H1 (cell line): ENCODE measurements around the gene ESD. TPM values are rescaled to one million over a fixed set of nuclear protein-coding genes. Genes with fewer than 3 reads are reported as not detected.

Source experiments
- CTCF ChIA-PET: fragments of 300-600 bp; sonication (Branson Sonifier 250); formaldehyde crosslinking; loops from one replicate; lab custom pipeline; 2021; ENCODE audit not compliant: partially characterized antibody; lab: Charles Lee
- POLR2A ChIA-PET: fragments of 300-600 bp; sonication (Branson Sonifier 250); formaldehyde crosslinking; loops from one replicate; lab custom pipeline; 2021; ENCODE audit warnings: inconsistent platforms; ENCODE audit not compliant: partially characterized antibody; lab: Charles Lee
- DNase-seq, 2 experiments: peaks; one replicate each; pipeline versions ENCODE4 v3.0.0 to v3.0.0-alpha.2; 2010 to 2022; ENCODE audit warnings: low spot score in 2 of 2, low read depth in 1 of 2, mixed read lengths in 1 of 2
- FAIRE-seq: peaks from 2 replicates; lab custom pipeline; 2011; peaks lifted over from hg19 to GRCh38; lab: Jason Lieb, UNC
- H2AFZ ChIP-seq: 2 replicates; pipeline ENCODE4 v1.8.1; 2012; ENCODE audit warnings: low read length, inconsistent platforms
- H2AK5ac ChIP-seq: 2 replicates; pipeline ENCODE4 v1.6.1; 2013; ENCODE audit warnings: low read depth, low read length
- H2BK120ac ChIP-seq: replicated peaks from 2 replicates; pipeline ENCODE3; 2013; ENCODE audit warnings: low read depth, low read length, inconsistent platforms
- H2BK12ac ChIP-seq: 2 replicates; pipeline ENCODE4 v1.6.1; 2013; ENCODE audit warnings: low read depth, low read length
- H2BK15ac ChIP-seq: 2 replicates; pipeline ENCODE4 v1.6.1; 2013; ENCODE audit warnings: low read length
- H2BK20ac ChIP-seq: 2 replicates; pipeline ENCODE4 v1.6.1; 2013; ENCODE audit warnings: low read length
- H2BK5ac ChIP-seq: 2 replicates; pipeline ENCODE4 v1.6.1; 2013; ENCODE audit warnings: low read depth, low read length
- H3K14ac ChIP-seq: 2 replicates; pipeline ENCODE4 v1.6.1; 2013; ENCODE audit warnings: inconsistent platforms; ENCODE audit not compliant: insufficient read length
- H3K18ac ChIP-seq: 2 replicates; pipeline ENCODE4 v1.6.1; 2013; ENCODE audit warnings: low read length; ENCODE audit errors: extremely low read depth
- H3K23ac ChIP-seq: 2 replicates; pipeline ENCODE4 v1.6.1; 2013; ENCODE audit warnings: inconsistent platforms; ENCODE audit not compliant: insufficient read length
- H3K23me2 ChIP-seq: 2 replicates; pipeline ENCODE4 v1.6.1; 2013; ENCODE audit warnings: low read depth, low read length
- H3K27ac ChIP-seq: 2 replicates; pipeline ENCODE4 v1.6.1; 2011; ENCODE audit warnings: low read depth, low read length, inconsistent platforms
- H3K27me3 ChIP-seq, 4 experiments: replicated peaks in 1 of 4; 1 replicate in 1 of 4; 2 replicates in 3 of 4; pipeline versions ENCODE4 v1.6.1 to v1.8.1; 2011 to 2013; ENCODE audit warnings: low read length in 3 of 4, mild to moderate bottlenecking in 3 of 4, inconsistent platforms in 2 of 4, mixed read lengths in 2 of 4, moderate library complexity in 1 of 4; ENCODE audit not compliant: control insufficient read depth in 3 of 4, insufficient read depth in 3 of 4; ENCODE audit errors: extremely low read depth in 1 of 4
- H3K36me3 ChIP-seq, 4 experiments: 2 replicates each; pipeline versions ENCODE4 v1.6.1 to v1.8.1; 2011 to 2013; ENCODE audit warnings: mild to moderate bottlenecking in 4 of 4, low read length in 3 of 4, moderate library complexity in 2 of 4, control low read depth in 1 of 4, inconsistent platforms in 1 of 4; ENCODE audit not compliant: insufficient read depth in 4 of 4, control insufficient read depth in 2 of 4
- H3K4ac ChIP-seq: replicated peaks from 2 replicates; pipeline ENCODE3; 2013; ENCODE audit warnings: low read length, low read depth, mixed read lengths, inconsistent platforms; ENCODE audit not compliant: insufficient read length
- H3K4me1 ChIP-seq, 4 experiments: replicated peaks in 1 of 4; 1 replicate in 1 of 4; 2 replicates in 3 of 4; pipeline versions ENCODE4 v1.6.1 to v1.8.1; 2011 to 2013; ENCODE audit warnings: low read length in 3 of 4, inconsistent platforms in 2 of 4, mixed read lengths in 1 of 4; ENCODE audit not compliant: insufficient read depth in 4 of 4, control insufficient read depth in 3 of 4
- H3K4me2 ChIP-seq, 2 experiments: 2 replicates each; pipeline versions ENCODE4 v1.6.1 to v1.8.1; 2011 to 2013; ENCODE audit warnings: low read depth in 2 of 2, low read length in 2 of 2, control low read depth in 1 of 2, inconsistent platforms in 1 of 2, mild to moderate bottlenecking in 1 of 2; ENCODE audit not compliant: insufficient read depth in 1 of 2
- H3K4me3 ChIP-seq, 4 experiments: fragments of 200-600, 300-600 bp in 1 of 4; sonication (generic), shearing (Covaris generic), sonication (Bioruptor Twin) in 1 of 4; 2 replicates each; pipeline versions ENCODE4 v1.5.1 to v1.8.1; 2011 to 2016; ENCODE audit warnings: low read length in 4 of 4, low read depth in 3 of 4, control low read depth in 2 of 4, inconsistent platforms in 2 of 4, mild to moderate bottlenecking in 2 of 4, mixed read lengths in 1 of 4, moderate library complexity in 1 of 4; ENCODE audit not compliant: insufficient read depth in 2 of 4; ENCODE audit errors: extremely low read depth in 1 of 4
- H3K56ac ChIP-seq: replicated peaks from 2 replicates; pipeline ENCODE3; 2013; ENCODE audit warnings: low read depth, mild to moderate bottlenecking, mixed read lengths, low read length, inconsistent platforms; ENCODE audit not compliant: insufficient read length
- H3K79me1 ChIP-seq: 2 replicates; pipeline ENCODE4 v1.6.1; 2013; ENCODE audit warnings: low read depth, low read length, control low read depth
- H3K79me2 ChIP-seq, 2 experiments: 2 replicates each; pipeline versions ENCODE4 v1.6.1 to v1.8.1; 2012 to 2013; ENCODE audit warnings: low read length in 2 of 2, mild to moderate bottlenecking in 2 of 2, inconsistent platforms in 1 of 2; ENCODE audit not compliant: insufficient read depth in 2 of 2, control insufficient read depth in 1 of 2
- H3K9ac ChIP-seq, 4 experiments: replicated peaks in 1 of 4; 1 replicate in 1 of 4; 2 replicates in 3 of 4; pipeline versions ENCODE4 v1.6.1 to v1.8.1; 2011 to 2013; ENCODE audit warnings: low read depth in 3 of 4, low read length in 3 of 4, control low read depth in 2 of 4, mild to moderate bottlenecking in 2 of 4, moderate library complexity in 2 of 4, inconsistent platforms in 1 of 4; ENCODE audit errors: extremely low read depth in 1 of 4
- H3K9me3 ChIP-seq, 2 experiments: 2 replicates each; pipeline versions ENCODE4 v1.6.1 to v1.8.1; 2012 to 2013; ENCODE audit warnings: mild to moderate bottlenecking in 2 of 2, moderate library complexity in 2 of 2, control low read depth in 1 of 2, inconsistent platforms in 1 of 2, low read depth in 1 of 2, low read length in 1 of 2, mixed read lengths in 1 of 2; ENCODE audit not compliant: insufficient read depth in 2 of 2
- H4K20me1 ChIP-seq, 2 experiments: replicated peaks in 1 of 2; 2 replicates each; pipeline versions ENCODE3 to v1.8.1; 2011 to 2013; ENCODE audit warnings: inconsistent platforms in 2 of 2, low read length in 2 of 2, mild to moderate bottlenecking in 1 of 2; ENCODE audit not compliant: insufficient read depth in 2 of 2, control insufficient read depth in 1 of 2
- H4K5ac ChIP-seq: 2 replicates; pipeline ENCODE4 v1.6.1; 2013; ENCODE audit warnings: low read length, low read depth, mixed read lengths, inconsistent platforms; ENCODE audit not compliant: insufficient read length
- H4K8ac ChIP-seq: 2 replicates; pipeline ENCODE4 v1.8.0; 2013; ENCODE audit warnings: mild to moderate bottlenecking, moderate library complexity, low read length, inconsistent platforms; ENCODE audit not compliant: insufficient read depth; ENCODE audit errors: extremely low read depth
- H4K91ac ChIP-seq: replicated peaks from 2 replicates; pipeline ENCODE3; 2013; ENCODE audit warnings: low read length, mixed read lengths, inconsistent platforms; ENCODE audit not compliant: insufficient read length
- WGBS, 2 experiments: shearing (Covaris generic) in 1 of 2; methylation state at CpG; one replicate each; pipeline versions ENCODE4 v1.1.6 to v1.1.7; 2013 to 2015; ENCODE audit warnings: low lambda C conversion rate in 2 of 2, mixed read lengths in 2 of 2, inconsistent platforms in 1 of 2, low coverage in 1 of 2, missing lambda C conversion rate in 1 of 2; ENCODE audit not compliant: insufficient replicate concordance in 2 of 2, insufficient coverage in 1 of 2, insufficient read length in 1 of 2; ENCODE audit errors: extremely low coverage in 1 of 2, missing lambda C conversion rate in 1 of 2; 5-methylcytosine and 5-hydroxymethylcytosine counted together
- polyA plus RNA-seq, 7 experiments: library from polyadenylated mRNA; depleted of rRNA in 3 of 7; stranded (reverse) in 5 of 7; unstranded in 2 of 7; fragments of >200 nt in 5 of 7; fragments of 200-250 nt in 2 of 7; gene quantifications; 1 replicate in 5 of 7; 2 replicates in 1 of 7; 4 replicates in 1 of 7; pipeline versions ENCODE4 v1.2.1 to v1.2.3, GENCODE V29; 2011 to 2013; ENCODE audit warnings: missing spikeins in 2 of 7, mixed read lengths in 2 of 7
- total RNA-seq: library from RNA; stranded (reverse); fragmentation: NEBNext Ultra II Directional; extraction: Animal tissue kit (Norgen Biotek cat#: 25700); gene quantifications from 2 replicates; pipeline ENCODE4 v1.2.1, GENCODE V29; 2021

Gene ESD
- total and polyA plus RNA-seq, 2 of the 8 experiments (the other 6 are each of a cell fraction or from before 2014, with no cell fraction given), result 40.3 to 55.8 TPM

DNA sequence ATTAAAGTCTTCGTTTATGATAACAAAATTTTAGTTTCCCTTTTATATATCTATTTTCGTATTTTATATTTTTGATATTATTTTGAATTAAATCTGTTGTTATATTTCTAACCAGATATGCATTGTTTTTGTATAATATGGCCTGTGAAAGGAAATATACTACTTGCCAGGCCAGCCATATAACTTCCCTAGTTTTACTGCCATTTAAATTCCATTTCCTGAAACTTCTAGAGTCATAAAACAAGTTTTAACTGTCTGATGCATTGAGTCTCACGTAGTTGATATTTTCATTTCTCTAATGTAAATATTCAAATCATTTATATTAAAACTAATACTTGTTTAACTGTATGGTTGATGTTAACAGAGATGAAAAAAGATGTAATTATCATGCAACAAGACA, 13.5 kb downstream of the ESD start:
- no peak overlapping the region for H3K14ac ChIP-seq
- POLR2A ChIA-PET, result no interaction called here
- H4K91ac ChIP-seq, result no peak overlapping the region

More for the DNA sequence above, 13.5 kb downstream of the ESD start:
- 87% methylated on average over 3 of the region's 3 CpGs; no CpG with 5 or more reads in 1 of the 2 experiments for WGBS, 2 experiments
- DNase-seq (no peak), FAIRE-seq (no peak)
- Histone ChIP-seq H4K20me1 (no peaks in the 10 kb centered on the region), H3K27me3 (no peaks in the 10 kb centered on the region), H3K4me2 (no peak overlapping the region), H2AFZ (no peak overlapping the region), H3K4ac (no peak overlapping the region), H2BK15ac (no peak overlapping the region), H3K36me3 (peaks cover 0 to 74% (median 12%) of the 10 kb centered on the region in 4 experiments; a peak in 7 of 8 replicates), H3K4me3 (no peak overlapping the region), H3K23me2 (no peaks in the 10 kb centered on the region), H2BK20ac (no peak overlapping the region), H3K79me1 (no peaks in the 10 kb centered on the region), H2BK5ac (no peak overlapping the region), H3K18ac (no peak overlapping the region), H3K79me2 (no peaks in the 10 kb centered on the region), H3K56ac (no peak overlapping the region), H4K5ac (no peak overlapping the region), H3K9ac (no peak overlapping the region), H3K9me3 (no peaks in the 10 kb centered on the region), H4K8ac (no peak overlapping the region), H3K27ac (no peak overlapping the region), H2BK12ac (no peak overlapping the region), H3K23ac (no peak overlapping the region), H3K4me1 (no peaks in the 10 kb centered on the region), H2AK5ac (no peak overlapping the region), H2BK120ac (no peak overlapping the region)
- CTCF ChIA-PET, result no interaction called here
